NCI-H446 treated with DMSO at 0.1 percent for 48 hours (cell line): ENCODE data around the gene WDCP.
"Not testable (repeated sequence)": the region's sequence is repeated elsewhere in the genome, so short reads cannot be mapped to it uniquely, and the experiment has no call there.

ENCODE experiments used
- DNase-seq: peaks from one replicate; lab custom pipeline; 2025; lab: John Stamatoyannopoulos, UW

The WDCP gene, protein sequence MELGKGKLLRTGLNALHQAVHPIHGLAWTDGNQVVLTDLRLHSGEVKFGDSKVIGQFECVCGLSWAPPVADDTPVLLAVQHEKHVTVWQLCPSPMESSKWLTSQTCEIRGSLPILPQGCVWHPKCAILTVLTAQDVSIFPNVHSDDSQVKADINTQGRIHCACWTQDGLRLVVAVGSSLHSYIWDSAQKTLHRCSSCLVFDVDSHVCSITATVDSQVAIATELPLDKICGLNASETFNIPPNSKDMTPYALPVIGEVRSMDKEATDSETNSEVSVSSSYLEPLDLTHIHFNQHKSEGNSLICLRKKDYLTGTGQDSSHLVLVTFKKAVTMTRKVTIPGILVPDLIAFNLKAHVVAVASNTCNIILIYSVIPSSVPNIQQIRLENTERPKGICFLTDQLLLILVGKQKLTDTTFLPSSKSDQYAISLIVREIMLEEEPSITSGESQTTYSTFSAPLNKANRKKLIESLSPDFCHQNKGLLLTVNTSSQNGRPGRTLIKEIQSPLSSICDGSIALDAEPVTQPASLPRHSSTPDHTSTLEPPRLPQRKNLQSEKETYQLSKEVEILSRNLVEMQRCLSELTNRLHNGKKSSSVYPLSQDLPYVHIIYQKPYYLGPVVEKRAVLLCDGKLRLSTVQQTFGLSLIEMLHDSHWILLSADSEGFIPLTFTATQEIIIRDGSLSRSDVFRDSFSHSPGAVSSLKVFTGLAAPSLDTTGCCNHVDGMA

DNA sequence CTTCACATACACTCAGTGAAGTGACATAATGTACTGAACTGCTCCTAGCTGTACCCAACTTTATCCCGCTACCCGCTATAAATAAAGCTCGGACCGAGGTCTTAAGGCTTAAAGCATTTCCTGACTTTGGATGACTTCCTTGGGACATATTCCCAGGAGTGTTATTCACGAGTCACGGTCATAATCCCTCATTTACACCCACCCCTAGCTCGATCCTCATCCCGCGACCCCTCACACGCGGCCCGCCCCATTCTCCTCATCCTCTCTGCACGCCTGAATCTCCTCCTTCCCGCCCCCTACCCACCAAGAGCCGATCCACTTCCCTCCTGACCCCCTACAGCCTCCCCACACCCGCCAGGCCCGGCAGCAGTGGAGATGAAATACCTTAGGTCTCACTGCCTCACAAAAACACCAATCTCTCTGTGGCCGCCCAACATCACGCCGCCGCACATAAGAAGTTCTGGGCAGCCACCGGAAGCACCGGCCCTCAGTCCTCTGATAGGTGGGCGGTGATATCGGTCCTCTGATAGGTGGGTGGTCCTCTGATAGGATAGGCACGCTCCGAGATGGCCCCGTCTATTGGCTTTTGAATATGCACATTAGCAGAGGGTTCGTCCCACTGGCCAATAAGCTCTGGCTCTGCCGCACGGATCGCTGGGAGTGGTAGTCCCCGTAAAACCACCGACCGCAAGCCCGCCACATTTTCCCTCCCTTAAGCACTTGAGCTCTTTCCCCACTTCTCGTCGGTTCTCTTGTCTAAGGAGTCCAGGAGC lies at the start of gene WDCP:
WDCP (minus strand) TSS at position 462 of the 773 bp plus-strand sequence. CDS start 7,897 bp downstream, outside the sequence.
- peak; percentile 98 for DNase-seq

DNA sequence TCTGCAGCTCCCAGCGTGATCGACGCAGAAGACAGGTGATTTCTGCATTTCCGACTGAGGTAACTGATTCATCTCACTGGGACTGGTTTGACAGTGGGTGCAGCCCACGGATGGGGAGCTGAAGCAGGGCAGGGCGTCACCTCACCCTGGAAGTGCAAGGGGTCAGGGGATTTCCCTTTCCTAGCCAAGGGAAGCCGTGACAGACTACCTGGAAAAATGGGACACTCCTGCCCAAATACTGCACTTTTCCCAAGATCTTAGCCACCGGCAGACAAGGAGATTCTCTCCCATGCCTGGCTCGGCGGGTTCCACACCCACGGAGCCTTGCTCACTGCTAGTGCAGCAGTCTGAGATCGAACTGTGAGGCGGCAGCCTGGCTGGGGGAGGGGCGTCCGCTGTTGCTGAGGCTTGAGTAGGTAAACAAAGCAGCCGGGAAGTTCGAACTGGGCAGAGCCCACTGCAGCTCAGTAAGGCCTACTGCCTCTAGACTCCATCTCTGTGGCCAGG lies 48.0 kb upstream of the WDCP start:
- DNase-seq, result not testable (repeated sequence)

DNA sequence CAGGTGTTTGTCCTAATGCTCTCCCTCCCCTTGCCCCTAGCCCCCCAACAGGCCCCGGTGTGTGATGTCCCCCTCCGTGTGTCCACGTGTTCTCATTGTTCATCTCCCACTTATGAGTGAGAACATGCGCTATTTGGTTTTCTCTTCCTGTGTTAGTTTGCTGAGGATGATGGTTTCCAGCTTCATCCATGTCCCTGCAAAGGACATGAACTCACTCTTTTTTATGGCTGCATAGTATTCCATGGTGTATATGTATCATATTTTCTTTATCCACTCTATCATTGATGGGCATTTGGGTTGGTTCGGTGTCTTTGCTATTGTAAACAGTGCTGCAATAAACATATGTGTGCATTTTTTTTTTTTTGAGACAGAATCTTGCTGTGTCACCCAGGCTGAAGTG lies 46.1 kb upstream of the WDCP start:
- DNase-seq, result not testable (repeated sequence)

DNA sequence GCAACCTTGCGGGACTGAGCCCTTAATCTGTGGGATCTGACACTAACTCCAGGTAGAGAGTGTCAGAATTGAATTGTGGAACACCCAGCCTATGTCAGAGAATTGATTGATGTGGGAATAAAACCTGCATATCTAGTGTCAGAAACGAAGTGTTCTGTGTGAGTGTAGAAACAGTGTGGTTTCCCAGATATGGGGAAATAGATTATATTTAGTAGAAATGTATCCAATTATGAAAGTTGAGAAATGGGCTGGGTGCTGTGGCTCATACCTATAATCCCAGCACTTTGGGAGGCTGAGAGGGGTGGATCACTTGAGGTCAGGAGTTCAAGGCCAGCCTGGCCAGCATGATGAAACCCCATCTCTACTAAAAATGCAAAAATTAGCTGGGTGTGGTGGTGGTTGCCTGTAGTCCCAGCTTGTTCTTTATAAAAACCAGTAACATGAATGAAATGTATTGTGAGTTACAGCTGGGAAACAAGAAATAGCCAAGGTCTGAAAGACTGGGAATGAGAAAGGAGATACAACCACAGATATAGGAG lies 41.7 kb upstream of the WDCP start:
- no peak for DNase-seq

DNA sequence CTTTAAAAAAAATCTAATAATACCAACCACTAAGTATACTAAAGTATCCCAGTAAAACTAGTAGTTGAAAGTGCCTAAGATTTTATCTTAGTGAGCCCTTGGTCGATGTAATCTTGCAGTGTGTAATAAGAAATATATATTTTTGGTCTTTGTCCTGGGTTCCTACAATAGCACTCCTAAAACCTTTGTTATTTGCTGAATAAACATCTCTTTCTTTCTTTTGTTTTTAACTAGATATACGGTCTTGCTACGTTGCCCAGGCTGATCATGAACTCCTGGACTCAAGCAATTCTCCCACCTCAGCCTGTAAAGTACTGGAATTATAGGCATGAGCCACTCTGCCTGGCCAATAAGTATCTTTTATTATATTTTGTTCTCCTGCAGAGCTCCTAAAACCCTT lies 39.8 kb upstream of the WDCP start:
- DNase-seq, result no peak

DNA sequence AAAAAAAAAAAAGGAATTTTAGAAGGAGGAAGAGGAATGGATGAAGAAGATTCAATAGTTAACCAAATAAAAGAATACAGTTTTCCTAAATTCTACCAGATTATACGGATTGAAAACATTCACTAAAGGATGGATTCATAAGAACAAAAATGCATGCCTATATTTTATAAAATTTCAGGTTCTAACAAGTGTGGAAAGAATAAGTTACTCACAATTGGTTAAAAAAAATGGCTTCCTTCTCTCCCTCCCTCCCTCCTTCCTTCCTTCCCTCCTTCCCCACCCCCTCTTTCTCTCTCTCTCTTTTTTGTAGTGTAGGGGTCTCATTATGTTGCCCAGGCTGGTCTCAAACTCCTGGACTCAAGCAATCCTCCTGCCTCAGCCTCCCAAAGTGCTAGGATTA lies 39.0 kb upstream of the WDCP start:
- no peak for DNase-seq

DNA sequence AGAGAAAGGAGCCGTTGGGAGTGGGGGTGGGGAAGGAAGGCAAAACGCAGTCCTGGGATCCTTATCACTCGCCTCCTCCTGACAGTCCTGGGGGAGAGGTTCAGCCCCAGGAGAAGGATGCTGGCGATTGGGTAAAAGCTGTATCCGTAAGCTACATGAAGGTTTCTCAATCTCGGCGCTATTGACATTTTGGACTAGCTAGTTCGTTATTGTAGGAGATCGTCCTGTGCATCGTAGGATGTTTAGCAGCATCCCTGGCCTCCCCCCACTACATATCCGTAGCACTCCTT lies 38.0 kb upstream of the WDCP start:
- no peak for DNase-seq

DNA sequence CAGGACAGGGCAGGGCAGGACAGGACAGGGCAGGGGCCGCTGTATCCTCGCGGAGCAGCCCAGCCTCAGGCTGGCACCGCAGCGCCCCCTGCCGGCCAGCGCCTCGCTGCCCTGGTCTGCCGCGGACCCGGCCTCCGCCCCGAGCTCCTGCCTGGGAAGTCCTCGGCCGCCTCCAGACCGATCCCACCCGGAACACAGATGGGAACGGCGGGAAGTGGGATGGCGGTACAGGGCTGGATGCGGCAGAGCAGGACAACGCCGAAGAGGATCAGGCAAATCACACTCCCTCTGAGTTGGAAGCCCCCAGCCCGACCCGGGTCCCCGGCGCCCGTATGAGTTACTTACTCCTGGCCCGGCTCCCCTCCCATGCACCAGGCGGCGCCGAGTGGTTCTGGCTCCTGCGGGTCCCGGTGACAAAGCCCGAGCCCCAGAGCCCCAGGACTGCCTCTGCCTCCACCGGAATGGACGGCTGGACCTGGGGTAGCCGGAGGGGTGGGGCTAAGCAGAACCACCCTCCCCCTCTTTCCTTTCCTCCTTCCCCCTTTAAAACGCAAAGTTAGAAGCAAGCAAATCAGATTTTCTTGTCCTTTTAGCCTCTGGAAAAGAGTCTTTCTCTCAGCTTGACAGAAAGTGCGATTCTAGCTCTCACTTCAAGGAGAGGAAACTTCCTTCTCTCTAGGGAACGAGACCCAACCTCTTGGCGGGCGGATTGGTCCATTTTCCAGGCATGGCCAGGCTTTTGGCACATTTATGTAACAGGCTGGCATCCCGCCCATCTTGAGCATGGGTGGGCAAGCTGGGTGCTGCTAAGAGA lies 37.4 kb upstream of the WDCP start, which contains the start of gene TP53I3:
TP53I3 (minus strand) TSS at position 449 of the 814 bp plus-strand sequence. CDS start 508 bp downstream, outside the sequence.
- DNase-seq, result peak; percentile 57

DNA sequence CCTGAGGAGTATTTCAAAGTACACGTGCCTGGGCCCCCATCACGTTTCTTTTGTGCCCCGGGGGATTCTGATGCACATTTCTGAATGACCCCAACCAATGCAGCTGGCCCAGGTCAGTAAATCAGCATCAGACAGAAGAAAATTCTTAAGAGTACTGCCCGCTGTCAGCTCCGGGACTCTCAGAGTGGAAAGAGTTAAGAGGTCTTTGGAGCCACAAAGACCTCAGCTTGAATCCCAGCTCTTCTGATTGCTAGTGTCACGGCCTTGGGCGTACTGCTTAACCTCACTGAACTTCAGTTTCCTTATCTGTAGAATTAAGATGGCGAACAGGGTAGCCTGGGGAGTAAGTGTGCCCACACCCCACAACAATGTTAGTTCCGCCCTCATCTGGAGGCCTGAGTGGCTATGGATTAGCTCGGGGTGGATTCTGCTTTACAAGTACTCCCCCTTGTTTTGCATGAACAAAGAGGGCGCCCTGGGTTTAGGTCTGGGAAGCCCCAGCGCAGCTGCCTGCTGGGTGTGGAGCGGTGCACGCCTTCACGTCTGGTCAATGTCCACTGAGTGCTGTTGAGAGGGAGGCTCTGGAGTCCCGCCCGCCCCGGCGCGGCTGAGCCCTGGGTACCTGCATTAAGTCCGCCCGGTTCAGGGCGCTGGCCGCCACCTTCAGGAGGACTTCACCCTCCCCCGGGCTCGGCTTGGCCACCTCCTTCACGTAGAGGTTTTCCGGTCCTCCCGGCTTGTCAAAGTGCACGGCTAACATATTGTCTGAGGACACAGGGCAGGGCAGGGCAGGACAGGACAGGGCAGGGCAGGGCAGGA lies 36.6 kb upstream of the WDCP start:
- no peak for DNase-seq

DNA sequence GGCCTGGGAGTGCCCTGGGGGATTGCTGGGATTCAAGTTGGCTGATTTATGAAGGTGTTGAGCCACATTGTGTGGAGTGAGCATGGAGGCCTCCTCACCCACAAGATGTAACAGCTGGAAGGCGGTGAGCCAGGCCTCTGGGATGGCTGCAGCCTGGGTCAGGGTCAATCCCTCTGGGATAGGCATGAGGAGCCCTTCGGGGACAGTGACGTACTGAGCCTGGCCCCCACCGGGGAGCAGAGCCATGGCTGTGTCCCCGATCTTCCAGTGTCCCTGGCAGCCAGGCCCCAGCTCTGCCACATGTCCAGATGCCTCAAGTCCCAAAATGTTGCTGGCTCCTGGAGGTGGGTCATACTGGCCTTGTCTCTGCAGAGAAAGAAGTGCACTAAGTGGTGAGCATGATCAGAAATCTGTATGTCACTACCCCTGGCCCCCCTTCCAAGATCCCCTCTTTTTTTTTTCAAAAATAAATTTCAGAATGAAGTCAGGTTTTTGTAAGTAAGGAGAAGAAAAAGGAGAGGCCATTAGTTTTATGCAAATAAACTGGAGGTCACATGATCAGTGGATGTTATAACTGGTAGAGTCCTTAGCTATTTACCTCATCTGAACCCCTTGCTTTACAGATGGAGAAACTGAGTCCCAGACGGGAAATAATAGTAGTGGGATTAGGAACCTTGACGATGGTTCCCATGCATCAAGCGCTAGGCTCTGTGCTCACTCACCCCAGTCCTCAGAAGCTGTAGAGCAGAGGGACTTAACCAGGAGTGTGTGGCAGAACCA lies 35.8 kb upstream of the WDCP start:
- DNase-seq, result no peak

DNA sequence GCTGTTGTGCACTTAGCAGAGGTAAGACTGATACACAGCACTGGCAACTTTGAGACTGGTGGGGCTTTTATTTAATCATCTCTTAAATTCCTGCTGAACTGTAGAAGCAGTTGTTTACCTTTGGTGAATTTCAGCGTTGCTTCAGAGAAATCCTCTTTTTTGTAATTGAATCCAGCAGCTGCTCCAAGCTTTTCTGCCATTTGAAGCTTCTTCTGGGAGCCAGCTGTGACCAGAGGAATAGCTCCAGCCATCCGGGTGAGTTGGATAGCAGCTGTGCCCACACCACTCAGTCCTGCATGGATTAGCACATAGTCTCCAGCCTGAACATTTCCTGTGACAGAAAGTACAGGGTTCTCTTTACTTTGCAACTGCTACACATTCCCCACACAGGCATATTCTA lies 33.5 kb upstream of the WDCP start:
- DNase-seq, result no peak

DNA sequence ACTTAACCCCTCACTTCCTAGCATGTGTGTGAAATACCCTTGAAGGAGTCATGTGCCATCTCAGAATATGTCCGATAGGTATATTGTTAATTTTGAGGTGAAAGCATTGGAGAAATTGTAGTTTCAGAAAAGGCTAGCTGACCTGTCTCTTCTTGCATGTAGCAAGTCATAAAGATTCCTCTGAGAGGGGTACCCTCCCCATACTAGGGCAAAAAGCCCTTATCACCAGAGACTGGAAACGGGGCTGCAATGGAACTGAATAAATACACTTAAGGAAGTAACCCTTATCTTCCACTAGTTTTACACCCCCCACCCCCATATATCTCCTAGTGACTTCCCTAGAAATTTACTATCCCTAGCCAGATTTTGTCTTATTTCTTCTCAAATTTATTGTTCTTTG lies 30.7 kb upstream of the WDCP start:
- DNase-seq, result no peak

DNA sequence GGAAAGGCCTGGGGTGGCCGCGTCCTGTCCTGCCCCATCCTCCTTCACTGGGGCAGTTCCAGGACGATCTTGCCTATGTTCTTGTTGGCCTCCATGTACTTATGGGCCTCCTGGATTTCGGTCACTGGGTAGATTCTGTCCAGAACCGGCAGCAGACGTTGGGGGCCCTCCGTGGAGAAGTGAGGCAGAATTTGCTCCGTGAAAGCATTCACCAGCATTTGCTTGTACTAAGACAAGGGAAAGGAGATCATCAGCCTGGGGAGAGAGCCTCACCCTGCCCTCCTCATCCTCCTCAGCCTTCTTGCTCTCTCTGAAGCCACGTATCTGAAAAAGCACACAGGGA lies 30.3 kb upstream of the WDCP start:
- DNase-seq, result no peak

DNA sequence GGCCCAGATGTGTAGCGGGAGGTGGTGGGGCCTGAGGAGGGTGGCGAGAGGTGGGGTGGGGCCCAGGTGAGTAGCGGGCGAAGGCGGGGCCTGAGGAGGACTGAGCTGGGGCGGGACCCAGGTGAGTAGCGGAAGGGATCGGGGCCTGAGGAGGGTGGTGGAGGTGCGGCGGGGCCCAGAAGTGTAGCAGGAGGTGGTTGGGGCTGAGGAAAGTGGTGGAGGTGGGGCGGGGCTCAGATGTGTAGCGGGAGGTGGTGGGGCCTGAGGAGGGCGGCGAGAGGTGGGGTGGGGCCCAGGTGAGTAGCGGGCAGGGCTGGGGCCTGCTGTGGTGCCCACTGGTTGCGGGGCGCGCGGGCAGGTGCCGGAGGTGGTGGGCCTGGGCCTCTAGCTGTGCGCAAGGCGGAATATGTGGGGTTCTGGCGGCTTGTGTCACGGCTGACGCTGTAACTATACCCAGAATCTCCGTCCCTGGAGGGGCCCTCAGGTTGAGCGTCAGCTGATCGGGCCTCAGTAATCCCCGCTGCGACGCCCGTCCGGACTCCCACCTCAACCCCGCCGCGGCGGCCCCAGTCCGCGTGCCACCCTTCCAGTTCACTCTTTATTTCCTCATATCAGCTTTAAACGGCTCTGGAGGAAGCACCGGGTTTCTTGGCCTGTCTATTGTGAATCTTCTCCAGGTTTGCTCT lies 29.8 kb upstream of the WDCP start:
- no peak for DNase-seq

DNA sequence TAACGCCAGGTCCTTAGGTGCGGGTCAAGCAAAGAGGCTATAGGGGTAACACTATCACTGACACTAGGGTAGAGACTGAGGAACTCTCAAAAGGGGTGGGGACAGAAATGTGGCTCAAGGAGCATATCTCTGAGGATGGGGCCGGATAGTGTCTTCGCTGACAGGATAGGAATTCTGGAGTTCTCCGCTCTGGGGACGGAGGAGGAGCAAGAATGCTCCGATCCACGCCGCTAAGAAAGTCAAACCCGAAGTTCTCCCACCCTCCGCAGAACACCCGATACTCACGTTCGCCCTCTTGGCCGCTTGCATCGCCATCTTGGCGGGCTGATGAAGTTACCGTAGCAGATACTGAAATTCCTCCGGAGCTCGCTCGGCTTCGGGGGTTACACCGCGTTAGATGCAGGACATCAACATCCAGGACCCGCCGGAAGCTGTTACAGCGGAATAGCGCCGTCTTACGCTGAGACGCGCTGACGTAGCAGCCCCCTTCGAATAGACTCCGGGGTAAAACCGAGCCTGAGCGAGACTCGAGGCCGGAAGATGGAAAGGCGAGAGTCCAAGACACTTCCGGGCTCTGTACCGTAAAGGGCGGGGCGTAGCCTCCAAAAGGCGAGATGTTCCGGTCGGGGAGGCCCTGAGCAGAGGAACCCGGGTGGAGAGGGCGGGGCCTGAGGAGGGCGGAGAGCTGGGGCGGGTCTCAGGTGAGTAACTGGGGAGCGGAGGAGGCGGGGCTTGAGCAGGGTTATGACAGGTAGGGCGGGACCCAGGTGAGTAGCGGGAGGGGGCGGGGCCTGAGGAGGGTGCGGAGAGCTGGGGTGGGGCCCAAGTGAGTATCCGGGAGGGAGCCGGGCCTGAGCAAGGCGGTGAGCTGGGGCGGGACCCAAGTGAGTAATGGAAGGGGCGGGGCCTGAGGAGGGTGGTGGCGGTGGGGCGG lies 29.0 kb upstream of the WDCP start, which contains the start of gene SF3B6:
SF3B6 (minus strand) TSS at position 412 of the 934 bp plus-strand sequence; CDS start at position 315, 97 bp downstream.
- DNase-seq, result peak; percentile 97

DNA sequence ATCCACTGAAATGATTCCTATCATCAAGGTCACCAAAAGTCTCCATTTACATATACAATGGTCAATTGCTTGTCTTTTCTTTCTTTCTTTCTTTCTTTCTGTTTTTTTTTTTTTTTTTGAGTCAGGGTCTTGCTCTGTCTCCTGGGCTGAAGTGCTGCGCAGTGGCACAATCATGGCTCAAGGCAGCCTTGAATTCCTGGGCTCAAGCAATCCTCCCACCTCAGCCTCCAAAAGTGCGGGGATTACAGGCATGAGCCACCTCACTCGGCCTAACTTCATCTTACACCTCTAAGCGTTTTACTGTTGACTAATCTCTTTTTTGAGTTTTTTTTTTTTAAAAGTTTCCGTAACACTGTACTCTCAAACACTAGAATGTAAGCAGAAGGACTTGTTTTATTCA lies 28.1 kb upstream of the WDCP start:
- no peak for DNase-seq

DNA sequence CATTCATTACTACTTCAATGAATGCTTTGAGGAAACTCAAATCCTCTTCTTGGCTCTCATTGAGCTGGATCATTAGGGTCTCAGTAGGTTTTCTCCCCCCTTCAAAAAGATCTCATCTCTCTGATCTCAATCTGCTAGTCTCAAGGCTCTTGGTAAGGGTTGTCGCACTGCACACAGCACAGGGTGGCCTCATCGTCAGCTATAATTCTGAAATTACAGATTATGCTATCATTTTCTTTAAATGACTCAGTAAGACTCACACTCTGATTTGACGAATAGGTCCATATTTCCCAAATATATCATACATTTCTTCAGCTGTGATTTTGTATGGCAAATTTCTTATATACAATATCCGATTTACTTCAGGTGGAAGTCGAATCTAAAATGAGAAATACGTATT lies 26.6 kb upstream of the WDCP start:
- DNase-seq, result no peak

DNA sequence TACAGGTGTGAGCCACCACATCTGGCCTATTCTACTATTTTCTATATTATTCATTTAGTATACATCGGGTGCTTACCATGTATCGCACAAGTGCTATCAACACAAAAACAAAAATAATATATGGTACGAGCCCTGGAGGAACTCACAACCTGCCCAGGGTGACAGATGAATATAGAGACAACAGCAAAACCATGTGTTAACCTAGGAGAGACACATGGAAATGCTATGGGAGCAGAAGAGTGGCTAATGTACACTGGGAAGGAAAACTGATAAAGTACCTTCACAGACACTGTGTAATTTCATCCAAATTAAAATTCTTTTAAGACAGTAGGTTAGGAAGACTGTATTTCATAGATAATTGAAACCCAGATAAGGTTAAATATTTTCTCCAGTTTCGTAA lies 25.1 kb upstream of the WDCP start:
- no peak for DNase-seq
